Panc1 (cell line): ENCODE data around the gene WWOX.

ENCODE experiments used
- CTCF ChIP-seq: fragments of 450-650 bp; IDR thresholded peaks from 2 replicates; pipeline ENCODE4 v1.5.1; 2017; ENCODE audit warnings: mild to moderate bottlenecking
- POLR2AphosphoS5 ChIP-seq: IDR thresholded peaks from 2 replicates; pipeline ENCODE4 v1.6.1; 2012; ENCODE audit warnings: mild to moderate bottlenecking, low read depth, low read length, moderate library complexity
- REST ChIP-seq, 2 experiments: IDR thresholded peaks; 2 replicates each; pipeline ENCODE4 v1.6.1; 2011 to 2012; ENCODE audit warnings: low read depth in 2 of 2, control low read depth in 1 of 2, low read length in 1 of 2, mild to moderate bottlenecking in 1 of 2, moderate library complexity in 1 of 2; ENCODE audit not compliant: insufficient read depth in 1 of 2
- SIN3A ChIP-seq: IDR thresholded peaks from 2 replicates; pipeline ENCODE4 v1.6.1; 2012; ENCODE audit warnings: low read depth, mild to moderate bottlenecking, low read length, moderate library complexity, borderline replicate concordance; ENCODE audit not compliant: insufficient read depth

GRCh38 chr16:78509965-78510364, 410.5 kb downstream of the WWOX start:
- TF ChIP-seq POLR2AphosphoS5 (no peak), CTCF (no peak), REST (IDR thresholded peaks at IDR 0.05; ENCODE audit: insufficient read depth in 1 of 2, low read depth in 2 of 2, low read length in 1 of 2) (no peak), SIN3A (no peak)
